Right forelimb (tissue), 1 donor: Measurements from ENCODE around the gene LHB.
A peak's percentile ranks its signal among the peaks of the same experiment; 100 is the strongest.

ENCODE experiments used
- DNase-seq: peaks from one replicate; pipeline ENCODE4 v3.0.0-alpha.2; 2018

Gene LHB

GRCh38 chr19:49006905-49007304, 10.0 kb downstream of the LHB start:
- no peak for DNase-seq

GRCh38 chr19:49004964-49005614, 11.8 kb downstream of the LHB start:
- no peak for DNase-seq

GRCh38 chr19:49004133-49004532, 12.8 kb downstream of the LHB start:
- no peak for DNase-seq

DNA sequence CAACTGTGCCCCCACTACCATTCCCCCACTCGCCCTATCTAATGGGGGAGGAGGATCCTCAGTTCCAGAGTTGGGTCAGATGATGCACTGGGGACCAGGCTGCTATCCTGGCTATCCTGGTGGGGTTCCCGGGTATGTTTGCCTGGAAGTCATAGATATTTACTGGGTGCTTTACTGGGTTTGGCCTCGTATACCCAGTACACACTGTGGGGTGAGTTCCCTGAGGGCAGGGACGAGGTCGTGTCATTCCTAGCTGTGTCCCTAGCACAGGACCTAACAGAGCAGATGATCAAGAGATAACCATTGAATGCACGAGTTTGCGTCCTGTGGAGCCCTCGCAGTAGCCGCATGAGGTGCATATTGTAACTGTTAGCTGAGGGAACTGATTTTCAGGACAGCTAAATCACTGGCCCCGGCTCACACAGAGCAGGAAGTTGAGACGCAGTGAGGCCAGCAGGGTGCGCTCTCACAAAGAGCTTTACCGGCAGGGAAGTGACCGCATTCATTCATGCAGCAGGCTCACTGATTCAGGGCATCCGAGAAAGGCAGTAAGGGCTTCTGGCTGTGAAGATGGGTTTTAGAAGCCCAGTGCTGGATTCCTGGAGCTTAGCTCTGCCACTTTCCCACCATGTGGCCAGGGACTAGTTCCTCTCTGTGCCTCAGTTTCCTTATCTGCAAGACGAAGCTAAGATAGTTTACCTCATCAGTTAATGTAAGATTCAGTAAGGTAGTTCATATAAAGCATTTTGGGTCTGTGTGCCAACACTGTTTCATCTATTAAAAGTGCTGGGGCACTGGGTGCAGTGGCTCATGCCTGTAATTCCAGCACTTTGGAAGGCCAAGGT, 17.2 kb downstream of the LHB start:
- DNase-seq: no peak

GRCh38 chr19:48997972-48998371, 18.9 kb downstream of the LHB start:
- DNase-seq: no peak

- no peak for DNase-seq
These were observed 22.9 kb downstream of the LHB start for GRCh38 chr19:48994035-48994386.

DNA sequence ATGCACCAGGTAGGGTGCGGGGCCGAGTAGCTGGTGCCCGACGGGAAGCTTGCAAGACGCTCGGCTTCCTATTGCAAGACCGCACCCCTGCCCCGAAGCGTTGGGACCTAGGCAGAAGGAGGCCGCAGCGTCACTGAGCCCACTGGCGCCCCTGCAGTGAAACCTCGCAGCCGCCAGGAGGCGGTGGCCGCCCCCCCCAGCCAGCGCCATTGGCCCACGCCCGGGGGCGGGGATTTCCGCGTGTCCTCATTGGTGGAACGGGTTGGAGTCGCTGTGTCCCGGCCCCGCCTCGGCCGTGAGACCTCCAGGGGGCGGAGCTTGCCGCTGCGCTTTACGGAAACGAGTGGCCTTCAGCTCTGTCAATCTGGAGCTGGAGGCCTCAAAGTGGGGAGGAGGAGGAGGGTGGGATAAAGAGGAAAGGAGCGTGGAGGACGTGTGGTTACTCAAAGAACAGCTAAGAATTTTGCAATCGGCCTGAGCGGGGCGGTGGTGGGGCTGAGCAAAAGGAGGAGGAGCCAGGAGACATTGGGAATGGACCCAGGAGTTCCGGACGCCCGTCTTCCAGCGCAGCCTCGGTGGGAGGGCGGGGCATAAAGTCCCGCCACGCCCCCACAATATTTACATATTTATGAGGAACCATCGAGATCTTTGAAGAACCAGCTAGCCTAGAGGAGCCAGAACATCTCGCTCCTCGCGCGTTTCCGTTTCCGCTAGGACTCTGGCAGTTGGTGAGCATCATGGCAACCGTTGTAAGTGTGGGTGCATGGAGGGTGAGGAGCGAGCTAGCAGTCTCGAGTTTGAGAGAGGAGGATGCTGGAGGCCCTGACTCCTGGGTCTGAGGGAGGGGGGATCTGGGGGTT, 23.5 kb downstream of the LHB start, which contains the start of the genes GYS1 and RUVBL2:
TSS of gene GYS1 (minus strand) at position 135 of the 860 bp plus-strand sequence. CDS start 197 bp downstream, outside the sequence.
TSS of gene RUVBL2 (plus strand) at position 713 of the 860 bp plus-strand sequence. CDS start at position 738, 25 bp downstream.
- peak; percentile 99 for DNase-seq

- DNase-seq: peak; percentile 68
These were observed 24.2 kb downstream of the LHB start for GRCh38 chr19:48992581-48993174.

GRCh38 chr19:48991873-48992580, 24.9 kb downstream of the LHB start:
- DNase-seq: peak; percentile 70

- no peak for DNase-seq
These were observed 25.8 kb downstream of the LHB start for GRCh38 chr19:48991011-48991609.

- DNase-seq: no peak
These were observed 26.5 kb downstream of the LHB start for GRCh38 chr19:48990400-48990799.

GRCh38 chr19:48989701-48990291, 27.1 kb downstream of the LHB start:
- peak; percentile 58 for DNase-seq

GRCh38 chr19:48988860-48989259, 28.0 kb downstream of the LHB start:
- DNase-seq: no peak

GRCh38 chr19:48988286-48988685, 28.6 kb downstream of the LHB start:
- DNase-seq: no peak

DNA sequence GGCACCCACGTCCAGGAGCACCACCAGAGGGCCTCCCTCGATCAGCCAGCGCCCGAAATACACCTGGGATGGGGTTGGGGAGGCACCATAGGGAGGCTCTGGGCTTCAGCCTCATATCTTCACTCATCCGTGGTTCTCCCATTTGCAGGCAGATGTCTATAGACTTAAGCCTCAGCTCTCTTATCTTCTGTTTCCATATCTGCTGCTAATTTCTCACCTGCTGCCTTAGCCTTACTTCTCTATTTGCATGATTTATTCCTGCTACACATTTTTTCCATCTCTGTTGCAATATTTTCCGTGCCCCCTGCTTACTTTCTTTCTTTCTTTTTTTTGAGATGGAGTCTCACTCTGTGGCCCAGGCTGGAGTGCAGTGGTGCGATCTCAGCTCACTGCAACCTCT, 29.6 kb downstream of the LHB start:
- no peak for DNase-seq

DNA sequence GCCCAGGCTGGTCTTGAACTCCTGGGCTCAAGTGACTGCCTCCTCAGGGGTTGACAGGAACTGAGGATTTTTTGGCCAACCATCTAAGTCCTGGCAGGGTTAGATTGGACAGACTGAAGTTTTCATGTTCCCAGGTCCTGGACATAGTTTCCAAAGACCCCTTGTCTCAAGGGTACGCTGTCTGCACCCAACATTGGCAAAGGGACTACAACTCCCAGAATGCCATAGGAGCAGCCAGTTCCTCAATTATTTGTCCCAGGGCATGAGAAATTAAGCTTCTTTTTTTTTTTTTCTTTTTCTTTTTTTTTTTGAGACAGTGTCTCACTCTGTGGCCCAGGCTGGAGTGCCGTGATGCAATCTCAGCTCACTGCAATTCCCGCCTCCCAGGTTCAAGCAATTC, 30.7 kb downstream of the LHB start:
- DNase-seq: no peak

- DNase-seq: no peak
These were observed 31.2 kb downstream of the LHB start for GRCh38 chr19:48985711-48986110.

DNA sequence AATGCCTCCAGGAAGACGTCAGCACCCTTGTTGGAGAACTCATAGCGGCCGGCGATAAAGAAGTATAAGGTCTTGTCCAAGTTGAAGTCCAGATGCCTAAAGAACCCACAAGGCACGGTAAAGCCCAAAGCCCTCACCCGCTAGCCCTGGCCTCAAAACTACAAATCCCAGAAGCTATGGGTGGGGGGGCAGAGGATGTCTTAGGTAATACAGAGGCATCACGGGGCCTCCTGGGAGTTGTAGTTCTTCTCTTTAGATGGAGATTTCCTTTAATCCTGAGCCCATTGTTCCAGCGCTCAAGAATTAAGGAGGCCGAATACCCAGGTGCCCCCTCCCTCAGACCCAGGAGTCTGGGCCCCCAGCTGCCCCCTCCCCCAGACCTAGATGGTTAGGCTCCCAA, 34.6 kb downstream of the LHB start:
- no peak for DNase-seq

DNA sequence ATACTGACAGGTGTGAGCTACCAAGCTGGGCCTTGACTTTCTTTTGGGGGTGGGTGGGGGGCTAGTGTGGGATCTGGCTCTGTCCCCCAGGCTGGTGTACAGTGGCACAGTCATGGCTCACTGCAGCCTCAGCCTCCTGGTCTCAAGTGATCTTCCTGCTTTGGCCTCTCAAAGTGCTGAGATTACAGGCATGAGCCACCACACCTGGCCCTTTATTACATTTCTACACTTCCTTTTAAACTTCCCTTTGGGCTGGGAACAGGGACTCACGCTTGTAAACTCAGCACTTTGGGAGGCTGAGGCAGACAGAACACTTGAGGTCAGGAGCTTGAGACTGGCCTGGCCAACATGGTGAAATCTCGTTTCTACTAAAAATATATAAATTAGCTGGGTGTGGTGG, 39.8 kb downstream of the LHB start:
- no peak for DNase-seq

- no peak for DNase-seq
These were observed 40.7 kb downstream of the LHB start for GRCh38 chr19:48975947-48976847.
